T-helper 22 cell (primary cell): Measurements from ENCODE around the gene USP5.

Source experiments
- DNase-seq: peaks from one replicate; pipeline ENCODE4 v3.0.0-alpha.2; 2020; ENCODE audit warnings: low read depth

The USP5 gene

DNA sequence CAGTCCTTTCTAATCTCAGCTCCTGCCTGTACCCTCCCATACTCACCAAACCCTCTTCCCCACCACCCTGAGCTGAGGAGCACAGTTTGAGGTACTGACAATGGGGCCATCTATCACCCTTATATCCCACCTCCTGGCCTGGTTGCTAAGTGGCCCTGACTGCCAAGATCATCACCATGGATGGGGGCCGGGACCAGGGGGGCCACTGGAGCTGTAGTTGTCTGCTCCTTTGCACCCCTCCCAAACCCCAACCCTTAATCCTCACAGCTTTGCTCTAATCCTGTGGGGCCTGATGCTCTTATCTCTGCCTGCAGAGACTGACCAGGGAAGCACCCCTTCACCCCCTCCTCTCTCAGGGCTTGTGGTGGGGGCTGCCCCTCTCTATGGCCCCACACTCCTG lies 11.6 kb upstream of the USP5 start:
- DNase-seq, result no peak

DNA sequence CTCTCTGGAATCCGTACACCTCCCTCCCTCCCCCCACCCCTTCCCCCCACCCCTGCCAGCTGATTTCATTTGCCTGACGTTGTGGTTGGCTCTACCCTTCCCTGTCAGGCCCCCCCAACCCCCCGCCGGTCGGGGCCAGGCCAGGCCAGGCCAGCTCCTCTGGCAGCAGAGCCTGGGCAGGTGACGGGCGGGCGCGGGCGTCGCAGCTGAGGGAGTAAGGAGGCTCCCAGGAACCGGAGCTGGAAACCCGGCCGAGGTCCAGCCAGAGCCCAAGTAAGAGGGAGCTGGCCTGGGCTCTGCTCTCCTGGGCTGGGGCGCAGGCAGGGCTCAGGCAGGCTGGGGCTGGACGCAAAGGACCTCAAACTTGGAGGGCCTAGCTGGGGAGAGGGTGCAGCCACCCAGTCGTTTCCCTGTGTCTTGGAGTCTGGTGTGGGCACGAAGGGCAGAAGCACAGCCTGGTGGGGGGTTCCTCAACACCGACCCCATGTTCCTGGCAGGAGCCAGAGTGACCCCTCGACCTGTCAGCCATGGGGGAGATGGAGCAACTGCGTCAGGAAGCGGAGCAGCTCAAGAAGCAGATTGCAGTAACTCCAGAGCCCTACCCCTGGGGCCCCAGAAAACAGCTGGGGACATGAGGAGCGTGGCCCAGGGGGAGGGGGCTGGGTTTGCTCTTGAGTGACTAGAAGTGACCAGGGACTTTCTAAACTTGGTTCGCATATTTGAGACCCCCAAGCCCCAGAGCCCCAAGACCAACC lies 11.0 kb upstream of the USP5 start, which contains the start of gene GNB3:
TSS of gene GNB3 (plus strand) at position 165 of the 755 bp plus-strand sequence. CDS start at position 528, 363 bp downstream.
- DNase-seq, result no peak

DNA sequence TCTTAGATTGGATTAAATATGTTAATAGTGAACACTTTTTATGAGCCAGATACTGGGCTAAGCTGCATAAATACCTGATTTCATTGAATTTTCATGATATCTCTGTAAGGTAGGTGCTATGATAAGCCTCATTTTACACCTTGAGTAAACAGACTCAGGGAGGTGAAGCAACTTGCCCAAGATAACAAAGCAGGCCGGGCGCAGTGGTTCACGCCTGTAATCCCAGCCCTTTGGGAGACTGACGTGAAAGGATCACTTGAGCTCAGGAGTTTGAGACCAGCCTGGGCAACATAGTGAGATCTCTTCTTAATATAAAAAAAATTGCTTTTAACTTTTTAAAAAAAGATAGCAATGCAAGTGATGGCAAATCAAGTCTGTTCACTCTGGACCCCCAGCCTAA lies 9.9 kb upstream of the USP5 start:
- DNase-seq, result no peak

DNA sequence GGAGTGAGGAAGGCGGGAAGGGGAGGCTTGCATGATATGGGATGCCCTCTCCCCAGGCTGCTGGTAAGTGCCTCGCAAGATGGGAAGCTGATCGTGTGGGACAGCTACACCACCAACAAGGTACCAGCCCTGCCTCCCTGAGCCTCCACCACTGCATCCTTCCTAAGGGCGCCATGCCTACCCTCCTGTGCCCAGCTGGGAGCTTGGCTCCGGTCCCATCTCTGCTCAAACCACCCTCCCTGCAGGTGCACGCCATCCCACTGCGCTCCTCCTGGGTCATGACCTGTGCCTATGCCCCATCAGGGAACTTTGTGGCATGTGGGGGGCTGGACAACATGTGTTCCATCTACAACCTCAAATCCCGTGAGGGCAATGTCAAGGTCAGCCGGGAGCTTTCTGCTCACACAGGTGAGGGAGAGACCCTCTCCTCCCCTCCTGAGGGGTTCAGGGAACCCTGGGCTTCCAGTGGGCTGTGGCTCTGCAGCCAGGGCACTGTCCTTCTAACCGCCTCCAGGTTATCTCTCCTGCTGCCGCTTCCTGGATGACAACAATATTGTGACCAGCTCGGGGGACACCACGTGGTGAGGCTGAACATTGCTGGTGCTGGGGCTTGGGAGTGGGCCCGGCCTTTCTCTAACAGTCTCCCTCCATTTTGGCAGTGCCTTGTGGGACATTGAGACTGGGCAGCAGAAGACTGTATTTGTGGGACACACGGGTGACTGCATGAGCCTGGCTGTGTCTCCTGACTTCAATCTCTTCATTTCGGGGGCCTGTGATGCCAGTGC lies 8.6 kb upstream of the USP5 start:
- no peak for DNase-seq

DNA sequence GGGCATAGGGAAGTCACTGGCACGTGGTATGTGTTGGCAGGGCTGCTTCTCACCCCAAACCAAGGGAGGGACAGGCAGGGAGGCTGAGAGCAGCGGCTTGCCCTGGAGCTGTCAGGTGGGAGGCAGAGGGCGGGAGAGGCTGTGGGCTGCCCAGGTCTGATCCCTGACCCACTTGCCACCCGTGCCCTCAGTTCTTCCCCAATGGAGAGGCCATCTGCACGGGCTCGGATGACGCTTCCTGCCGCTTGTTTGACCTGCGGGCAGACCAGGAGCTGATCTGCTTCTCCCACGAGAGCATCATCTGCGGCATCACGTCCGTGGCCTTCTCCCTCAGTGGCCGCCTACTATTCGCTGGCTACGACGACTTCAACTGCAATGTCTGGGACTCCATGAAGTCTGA lies 6.6 kb upstream of the USP5 start:
- DNase-seq, result no peak

DNA sequence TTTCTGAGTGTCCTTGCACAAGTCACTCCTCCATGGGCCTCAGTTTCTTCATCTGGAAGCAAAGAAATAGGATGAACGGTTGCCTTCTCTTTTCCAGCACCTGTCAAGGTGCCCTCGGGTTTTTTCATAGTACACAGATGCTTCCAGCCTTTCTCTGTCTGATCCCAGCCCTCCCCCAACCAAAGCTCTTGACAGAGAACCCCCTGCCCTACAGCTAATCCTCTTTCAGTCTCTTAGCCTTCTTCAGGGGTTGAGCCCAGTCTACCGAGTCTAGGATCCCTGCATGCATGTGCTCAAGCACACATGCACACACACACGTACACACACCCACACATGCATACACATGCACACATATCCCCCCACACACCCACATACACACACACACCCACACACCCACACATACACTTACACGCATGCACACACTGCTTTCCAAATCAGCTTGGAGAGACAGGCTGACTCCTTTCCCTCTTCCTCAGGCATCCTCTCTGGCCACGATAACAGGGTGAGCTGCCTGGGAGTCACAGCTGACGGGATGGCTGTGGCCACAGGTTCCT lies 5.6 kb upstream of the USP5 start:
- DNase-seq, result no peak

DNA sequence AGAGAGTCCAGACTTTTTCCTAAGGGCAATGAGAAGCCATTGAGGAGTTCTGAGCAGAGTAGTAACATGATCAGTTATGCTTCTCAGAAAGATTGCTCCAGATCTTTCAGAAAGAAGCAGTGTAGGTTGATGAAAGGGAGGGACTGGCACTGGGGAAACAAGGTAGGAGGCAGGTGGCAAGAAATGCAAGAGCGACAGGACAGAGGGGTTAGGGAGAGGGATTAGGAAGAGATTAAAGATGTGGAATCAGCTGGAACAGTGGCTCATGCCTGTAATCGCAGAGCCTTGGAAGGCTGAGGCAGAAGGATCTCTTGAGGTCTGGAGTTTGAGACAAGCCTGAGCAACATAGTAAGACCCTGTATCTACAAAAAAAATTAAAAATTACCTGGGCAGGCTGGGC lies 4.3 kb upstream of the USP5 start:
- DNase-seq, result no peak

DNA sequence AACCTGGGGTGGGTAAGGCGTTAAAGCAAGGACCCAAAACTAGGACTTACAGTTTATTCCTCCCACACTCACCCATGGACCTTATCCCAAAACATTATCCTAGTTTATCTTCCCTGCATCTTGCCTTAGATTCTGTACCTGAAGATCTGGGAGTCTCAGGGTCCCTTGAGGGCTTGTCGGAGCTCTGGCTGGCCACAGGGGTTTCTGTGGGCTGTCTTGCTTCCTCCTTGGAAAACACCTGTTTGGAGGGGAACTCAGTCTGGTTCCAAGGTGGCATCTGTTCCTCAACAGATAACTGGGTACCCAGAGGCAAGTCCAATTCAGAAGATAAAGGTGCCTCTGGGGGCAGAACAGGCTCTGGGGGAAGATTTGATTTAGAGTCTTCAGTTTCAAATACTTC lies 2.5 kb upstream of the USP5 start:
- no peak for DNase-seq

DNA sequence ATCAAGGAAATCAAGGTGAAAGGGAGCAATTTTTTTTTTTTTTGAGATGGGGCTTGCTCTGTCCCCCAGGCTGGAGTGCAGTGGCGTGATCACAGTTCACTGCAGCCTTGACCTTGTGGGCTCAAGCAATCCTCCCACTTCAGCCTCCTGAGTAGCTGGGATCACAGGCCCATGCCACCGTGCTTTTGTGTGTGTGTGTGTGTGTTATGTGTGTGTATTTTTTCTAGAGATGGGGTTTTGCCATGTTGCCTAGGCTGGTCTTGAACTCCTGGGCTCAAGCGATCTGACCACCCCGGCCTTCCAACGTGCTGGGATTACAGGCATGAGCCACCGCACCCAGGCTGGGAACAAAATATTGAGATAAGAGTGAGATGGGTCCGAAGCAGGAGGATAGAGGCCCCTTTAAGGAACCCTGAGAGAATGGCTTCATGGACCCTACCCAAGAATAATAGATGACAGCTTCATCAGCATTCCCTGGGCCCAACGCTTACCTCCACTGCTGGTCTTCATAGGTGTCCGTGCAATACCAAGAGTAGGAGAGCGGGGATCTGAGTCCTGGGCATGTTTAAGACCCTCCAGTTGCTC lies 1.9 kb upstream of the USP5 start:
- DNase-seq, result no peak

DNA sequence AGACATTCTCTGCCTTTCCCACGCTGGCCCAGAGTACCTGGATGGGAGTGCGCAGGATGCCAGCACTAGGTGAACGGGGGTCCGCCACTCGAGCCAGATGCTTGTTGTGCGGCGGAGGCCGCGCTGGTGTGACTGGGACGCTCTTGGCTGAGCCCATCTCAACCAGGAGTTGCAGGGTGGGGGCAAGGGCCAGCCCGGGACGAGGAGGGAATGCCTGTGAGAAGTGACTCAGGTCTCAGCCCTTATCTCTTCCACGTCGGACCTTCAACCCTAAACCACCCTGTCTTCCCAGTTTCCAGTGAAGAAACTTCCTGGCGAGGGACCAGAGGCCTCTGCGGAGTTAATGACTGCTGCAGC lies 1.2 kb upstream of the USP5 start:
- DNase-seq, result no peak

DNA sequence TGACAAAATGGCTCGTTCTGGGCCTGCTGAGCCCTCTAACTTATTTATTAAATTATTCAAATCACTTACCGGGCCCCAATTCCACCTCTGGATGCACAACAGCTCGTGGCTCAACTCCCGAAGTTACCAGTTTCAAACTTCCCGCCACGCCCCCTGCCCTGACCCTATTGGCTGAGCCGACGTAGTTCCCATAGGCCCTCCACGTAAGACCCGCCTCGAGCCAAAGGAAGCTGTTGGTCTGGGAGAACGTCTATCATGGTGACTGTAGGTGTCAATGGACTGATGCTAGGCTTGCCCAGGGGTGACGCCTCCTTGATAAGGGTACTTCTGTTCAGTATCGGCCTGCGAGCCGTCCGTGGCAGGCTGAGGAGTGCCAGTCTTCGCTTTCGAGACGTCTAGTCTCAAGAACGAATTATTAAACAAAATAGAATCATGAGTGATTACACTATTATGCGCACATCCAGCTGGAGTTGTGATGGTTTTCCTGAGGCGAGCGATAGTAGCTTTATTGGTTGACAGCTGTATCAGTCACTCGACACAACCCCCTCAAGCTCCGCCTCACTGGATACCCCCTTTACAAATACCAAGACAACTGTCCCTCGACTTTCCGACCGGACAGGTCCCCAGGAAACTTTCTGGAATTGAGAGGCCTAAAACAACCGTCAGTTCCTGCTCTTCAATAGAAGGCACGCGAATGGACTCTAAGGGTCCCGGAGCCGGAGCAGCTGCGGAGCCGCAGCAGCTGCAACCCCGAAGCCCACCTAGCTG lies 613 bp upstream of the USP5 start, which contains the start of gene CDCA3:
TSS of gene CDCA3 (minus strand) at position 134 of the 768 bp plus-strand sequence. CDS start 334 bp downstream, outside the sequence.
- DNase-seq, result peak; percentile 87

DNA sequence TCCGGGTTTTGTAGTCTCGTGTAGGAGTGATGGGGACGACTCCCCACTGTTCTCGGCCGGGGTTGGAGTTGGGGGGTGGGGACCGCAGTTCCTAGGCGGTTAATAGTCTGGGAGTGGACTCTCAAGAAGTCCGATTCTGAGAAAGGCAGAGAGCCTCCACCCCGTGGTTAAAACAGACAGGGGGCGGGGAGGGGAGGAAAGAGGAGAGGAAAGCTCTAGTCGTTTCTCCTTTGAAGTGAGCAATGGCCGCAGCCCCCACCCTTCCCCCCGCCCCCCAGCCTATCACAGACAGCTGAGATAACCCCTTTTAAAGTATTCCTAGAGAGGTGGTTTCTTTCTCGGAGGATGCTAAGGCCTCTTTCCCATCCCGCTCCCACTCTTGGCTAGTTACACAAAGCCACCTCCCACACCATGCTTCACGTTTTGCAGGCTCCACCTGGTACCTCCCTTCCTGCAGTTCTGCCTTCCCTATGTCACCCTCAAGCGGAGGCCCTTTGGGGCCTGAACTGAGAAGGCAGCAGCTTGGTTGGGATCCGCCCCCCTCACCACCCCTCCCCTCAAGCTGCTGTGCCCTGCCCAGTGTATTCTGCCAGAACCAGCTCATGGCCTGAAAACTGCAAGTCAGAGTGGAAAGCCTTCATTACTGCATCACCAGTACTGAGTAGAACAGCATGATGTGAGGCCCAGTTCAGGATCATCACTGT lies 853 bp downstream of the USP5 start:
- peak; percentile 57 for DNase-seq

DNA sequence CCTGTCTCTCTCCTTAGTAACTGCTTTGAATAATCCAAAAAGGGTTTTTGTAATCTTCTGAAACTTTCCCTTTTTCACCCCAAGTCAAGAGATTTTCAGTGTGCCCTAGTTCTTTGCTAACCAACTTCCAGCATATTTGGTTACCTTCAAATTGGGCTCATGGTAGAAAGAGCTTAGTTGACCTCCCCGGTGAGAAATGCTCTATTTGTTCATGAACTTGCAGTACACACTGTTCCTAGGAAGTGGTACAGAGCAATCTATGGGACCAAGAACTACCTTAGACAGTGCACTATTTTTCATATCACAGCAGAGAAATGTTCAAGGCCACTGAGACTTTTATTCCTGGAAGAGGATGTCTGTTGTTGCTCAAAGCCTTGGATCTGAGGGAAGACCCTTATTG lies 1.7 kb downstream of the USP5 start:
- no peak for DNase-seq

DNA sequence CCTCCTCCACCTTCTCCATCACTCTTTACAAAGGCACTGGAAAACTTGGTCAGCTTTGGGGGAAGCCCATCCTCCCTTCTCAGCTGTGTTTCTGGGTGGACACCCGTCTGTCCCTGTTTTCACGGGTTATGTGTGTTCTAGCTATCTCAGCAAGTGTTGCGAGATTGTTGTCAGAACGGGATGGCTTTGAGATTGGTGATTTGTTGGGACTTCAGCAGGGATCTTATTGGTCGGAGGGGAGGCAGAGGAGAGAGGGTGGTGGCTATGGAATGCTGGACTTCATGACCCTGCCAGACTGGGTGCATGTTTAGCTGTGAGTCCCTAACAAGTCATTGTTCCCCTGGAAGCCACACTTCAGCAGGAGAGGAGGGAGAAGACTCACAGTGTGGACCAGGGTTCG lies 2.1 kb downstream of the USP5 start:
- no peak for DNase-seq

DNA sequence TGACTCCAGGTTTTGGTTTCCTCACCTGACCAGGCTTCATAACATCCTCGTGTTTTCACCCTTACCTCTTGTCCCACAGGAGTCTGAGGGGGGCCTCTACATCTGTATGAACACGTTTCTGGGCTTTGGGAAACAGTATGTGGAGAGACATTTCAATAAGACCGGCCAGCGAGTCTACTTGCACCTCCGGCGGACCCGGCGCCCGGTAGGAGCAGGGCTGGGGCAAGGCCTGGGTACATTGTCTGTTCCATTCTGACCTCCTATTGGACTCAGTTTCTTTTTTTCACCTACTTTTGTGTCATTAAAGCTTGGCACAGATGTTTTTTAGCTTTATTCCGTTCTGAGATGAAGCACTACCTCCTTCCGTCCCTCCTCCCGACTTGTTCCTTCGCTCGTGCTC lies 3.4 kb downstream of the USP5 start:
- DNase-seq, result no peak

DNA sequence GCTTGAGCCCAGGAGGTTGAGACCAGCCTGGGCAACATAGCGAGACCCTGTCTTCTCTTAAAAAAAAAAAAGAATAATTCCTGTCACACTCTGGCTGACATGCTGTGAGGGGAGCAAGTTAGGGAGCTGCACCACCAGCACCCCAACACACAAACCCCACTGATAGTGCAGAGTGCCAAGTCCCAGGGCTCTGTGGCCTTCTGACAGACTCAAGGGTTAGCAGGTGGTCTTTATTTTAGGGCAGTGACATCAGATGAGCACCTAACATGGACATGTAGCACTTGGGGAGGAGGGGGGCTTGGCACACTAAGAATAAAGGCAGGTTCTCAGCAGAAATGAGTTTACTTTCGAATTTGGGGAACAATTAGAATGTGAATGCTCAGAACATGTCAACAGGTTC lies 6.8 kb downstream of the USP5 start:
- no peak for DNase-seq

DNA sequence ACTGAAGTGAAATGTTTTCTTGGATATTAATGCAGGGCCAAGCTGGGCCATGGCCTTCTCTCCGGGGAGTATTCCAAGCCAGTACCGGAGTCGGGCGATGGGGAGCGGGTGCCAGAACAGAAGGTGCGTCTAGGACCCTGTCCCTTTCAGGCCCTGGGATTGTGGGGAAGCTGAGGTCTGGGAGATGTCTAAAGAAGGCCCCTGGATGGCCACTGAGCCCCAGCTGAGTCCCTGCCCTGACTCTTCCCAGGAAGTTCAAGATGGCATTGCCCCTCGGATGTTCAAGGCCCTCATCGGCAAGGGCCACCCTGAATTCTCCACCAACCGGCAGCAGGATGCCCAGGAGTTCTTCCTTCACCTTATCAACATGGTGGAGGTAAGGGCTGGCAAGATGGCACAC lies 8.2 kb downstream of the USP5 start:
- DNase-seq, result no peak

DNA sequence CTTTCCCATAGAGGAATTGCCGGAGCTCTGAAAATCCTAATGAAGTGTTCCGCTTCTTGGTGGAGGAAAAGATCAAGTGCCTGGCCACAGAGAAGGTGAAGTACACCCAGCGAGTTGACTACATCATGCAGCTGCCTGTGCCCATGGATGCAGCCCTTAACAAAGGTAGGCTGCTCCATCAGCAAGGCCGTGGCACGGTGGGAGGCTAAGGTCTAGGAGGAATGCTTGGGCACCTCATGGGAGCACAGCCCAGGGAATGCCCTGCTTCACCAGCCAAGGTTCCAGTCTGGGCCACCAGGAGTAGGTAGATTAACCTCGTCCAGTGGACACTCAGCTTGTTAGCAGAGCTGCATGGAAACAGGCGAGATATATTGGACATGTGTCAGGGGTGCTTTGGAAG lies 9.0 kb downstream of the USP5 start:
- no peak for DNase-seq

DNA sequence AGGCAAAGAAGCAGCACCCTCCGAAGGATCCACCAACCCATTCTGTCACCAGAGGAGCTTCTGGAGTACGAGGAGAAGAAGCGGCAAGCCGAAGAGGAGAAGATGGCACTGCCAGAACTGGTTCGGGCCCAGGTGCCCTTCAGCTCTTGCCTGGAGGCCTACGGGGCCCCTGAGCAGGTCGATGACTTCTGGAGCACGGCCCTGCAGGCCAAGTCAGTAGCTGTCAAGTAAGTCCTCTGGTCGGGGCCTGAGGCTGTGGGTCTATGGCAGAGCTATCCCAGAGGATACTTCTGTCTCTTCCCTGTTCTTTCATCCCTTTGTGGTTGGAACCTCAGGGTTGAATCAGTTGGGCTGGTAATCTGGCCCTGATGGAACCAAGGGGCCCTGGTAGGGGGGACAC lies 9.4 kb downstream of the USP5 start:
- no peak for DNase-seq

DNA sequence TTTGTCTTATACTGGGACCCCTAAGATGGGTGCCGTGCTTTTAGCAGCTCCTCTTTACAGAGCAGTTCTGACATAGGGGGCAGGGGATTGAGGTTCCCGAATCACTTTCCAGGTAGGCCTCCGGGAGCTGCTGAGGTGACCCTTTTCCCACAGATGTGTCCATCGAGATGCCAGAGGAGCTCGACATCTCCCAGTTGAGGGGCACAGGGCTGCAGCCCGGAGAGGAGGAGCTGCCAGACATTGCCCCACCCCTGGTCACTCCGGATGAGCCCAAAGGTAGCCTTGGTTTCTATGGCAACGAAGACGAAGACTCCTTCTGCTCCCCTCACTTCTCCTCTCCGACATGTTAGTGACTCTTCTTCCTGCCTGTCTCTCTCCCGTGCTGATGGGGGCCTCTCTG lies 11.1 kb downstream of the USP5 start:
- no peak for DNase-seq

DNA sequence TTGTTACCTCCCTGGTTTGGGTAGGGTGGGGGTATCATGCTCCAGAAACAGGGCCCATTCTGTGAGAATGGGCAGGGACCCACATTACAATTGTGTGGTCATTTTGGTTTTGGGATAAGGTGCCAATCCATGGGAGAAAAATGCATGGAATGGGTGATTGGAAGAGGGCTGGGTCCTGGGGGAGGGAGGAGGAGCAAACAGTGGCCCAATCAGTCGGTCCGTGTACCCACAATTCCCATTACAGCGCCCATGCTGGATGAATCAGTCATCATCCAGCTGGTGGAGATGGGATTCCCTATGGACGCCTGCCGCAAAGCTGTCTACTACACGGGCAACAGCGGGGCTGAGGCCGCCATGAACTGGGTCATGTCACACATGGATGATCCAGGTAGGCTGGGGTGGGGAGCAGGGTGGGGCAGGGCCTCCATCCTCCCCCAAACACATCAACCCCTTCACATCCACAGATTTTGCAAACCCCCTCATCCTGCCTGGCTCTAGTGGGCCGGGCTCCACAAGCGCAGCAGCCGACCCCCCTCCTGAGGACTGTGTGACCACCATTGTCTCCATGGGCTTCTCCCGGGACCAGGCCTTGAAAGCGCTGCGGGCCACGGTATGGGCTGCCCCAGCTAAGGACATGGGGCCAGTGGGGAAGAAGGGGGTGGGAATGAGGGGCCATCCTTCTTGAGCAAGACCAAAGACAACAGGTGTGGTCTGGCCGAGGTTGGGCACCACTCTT lies 11.8 kb downstream of the USP5 start:
- no peak for DNase-seq
